ENCODE measurements around the gene OR6S1.

GRCh38 chr14:20622816-20623291 lies 18.6 kb downstream of the OR6S1 start:
- TF ChIP-seq CTCF (IDR thresholded peaks at IDR 0.05; ENCODE audit: low read length) (no peak), EZH2 (optimal IDR thresholded peaks at IDR 0.05; ENCODE audit: low read depth, low read length) (no peak), EZH2phosphoT487 (IDR thresholded peaks at IDR 0.05; ENCODE audit: low read length) (no peak)

Measured in MM.1S (cell line).